NT2/D1 (cell line): ENCODE measurements around the gene BRIP1.

Experiments used
- SUZ12 ChIP-seq: IDR thresholded peaks from 2 replicates; pipeline ENCODE4 v1.6.1; 2011; ENCODE audit not compliant: insufficient read length, insufficient read depth; ENCODE audit errors: extremely low read depth
- YY1 ChIP-seq: IDR thresholded peaks from 2 replicates; pipeline ENCODE4 v1.6.1; 2011; ENCODE audit not compliant: insufficient read length, insufficient read depth
- ZNF274 ChIP-seq: IDR thresholded peaks from 2 replicates; pipeline ENCODE4 v1.6.1; 2011; ENCODE audit warnings: mild to moderate bottlenecking, low read depth, low read length

DNA sequence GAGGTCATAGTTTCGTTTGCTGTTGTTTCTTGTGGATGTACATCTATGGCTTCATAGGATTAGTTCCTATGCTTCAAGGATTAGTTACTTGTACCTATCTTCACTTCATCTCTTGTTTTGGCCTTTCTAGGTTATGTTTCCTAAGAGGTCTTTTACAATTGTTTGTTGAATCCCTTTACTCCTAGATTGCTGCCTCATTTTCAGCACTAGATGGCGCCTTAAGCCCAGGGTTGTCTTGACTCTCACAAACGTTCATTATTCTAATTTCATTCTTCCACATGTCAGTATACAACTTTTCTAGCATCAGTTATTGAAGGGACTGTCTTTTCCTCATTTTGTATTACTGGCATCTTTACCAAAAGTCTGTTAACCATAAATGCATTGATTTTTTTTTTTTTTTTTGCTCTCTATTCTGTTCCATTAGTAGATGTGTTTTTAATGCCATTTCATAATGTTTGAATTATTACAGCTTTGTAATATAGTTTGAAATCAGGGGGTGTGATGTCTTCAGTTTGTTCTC is 227.4 kb downstream of the BRIP1 start:
- TF ChIP-seq ZNF274 = no peak
- TF ChIP-seq YY1 = no peak
- no peak for TF ChIP-seq SUZ12
